Endometrial microvascular endothelial cells (primary cell): ENCODE results near the gene MARCHF9. TPM values are rescaled to one million over a fixed set of nuclear protein-coding genes. Genes with fewer than 3 reads are reported as not detected.

ENCODE experiments used
- in situ Hi-C: cut with HindIII; loops from 2 replicates; pipeline ENCODE4 v1.10.0; 2017; ENCODE audit warnings: low sequenced_read_pairs, low pct_unique_long_range_greater_than_20kb; ENCODE audit errors: inconsistent ontology term
- total RNA-seq: library from RNA; depleted of rRNA; stranded (reverse); fragments of >200 nt; gene quantifications from one replicate; pipeline ENCODE4 v1.2.3, GENCODE V29; 2015; ENCODE audit errors: inconsistent ontology term

MARCHF9 gene
- total RNA-seq, 1 donor from 2014 or later = 0.37 TPM

DNA sequence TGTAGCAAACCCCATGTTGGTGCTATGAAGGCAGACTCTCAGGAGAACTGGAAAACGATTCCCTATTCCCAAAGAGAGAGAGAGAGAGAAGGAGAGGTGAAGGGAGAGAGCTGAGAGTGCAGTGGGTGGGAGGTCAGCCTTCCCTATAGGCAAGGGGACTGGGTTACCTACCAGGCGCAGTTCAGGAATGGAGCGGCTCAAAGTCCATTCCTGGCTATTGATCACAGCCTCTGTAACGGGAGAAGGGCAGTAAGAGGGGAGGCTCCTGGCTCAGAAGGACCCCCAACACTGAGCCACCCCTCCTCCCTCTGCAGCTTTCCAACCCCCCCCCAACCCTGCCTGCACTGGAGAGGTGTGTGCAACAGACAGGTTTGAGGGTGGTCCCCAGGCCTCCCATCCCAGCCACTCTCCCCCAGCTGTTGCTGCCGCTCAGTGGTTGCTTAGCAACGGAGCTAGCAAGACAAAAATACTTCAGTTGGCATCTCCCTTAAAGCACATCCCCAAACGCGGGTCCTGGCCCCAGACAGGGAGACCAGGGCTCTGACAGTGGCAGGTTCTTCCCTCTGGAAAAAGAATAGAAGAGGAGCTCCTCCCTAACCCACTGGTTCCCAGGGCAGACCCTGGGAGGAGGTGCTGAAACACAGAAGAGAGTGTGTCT, 19.6 kb upstream of the MARCHF9 start:
- in situ Hi-C loops = no loop called here

DNA sequence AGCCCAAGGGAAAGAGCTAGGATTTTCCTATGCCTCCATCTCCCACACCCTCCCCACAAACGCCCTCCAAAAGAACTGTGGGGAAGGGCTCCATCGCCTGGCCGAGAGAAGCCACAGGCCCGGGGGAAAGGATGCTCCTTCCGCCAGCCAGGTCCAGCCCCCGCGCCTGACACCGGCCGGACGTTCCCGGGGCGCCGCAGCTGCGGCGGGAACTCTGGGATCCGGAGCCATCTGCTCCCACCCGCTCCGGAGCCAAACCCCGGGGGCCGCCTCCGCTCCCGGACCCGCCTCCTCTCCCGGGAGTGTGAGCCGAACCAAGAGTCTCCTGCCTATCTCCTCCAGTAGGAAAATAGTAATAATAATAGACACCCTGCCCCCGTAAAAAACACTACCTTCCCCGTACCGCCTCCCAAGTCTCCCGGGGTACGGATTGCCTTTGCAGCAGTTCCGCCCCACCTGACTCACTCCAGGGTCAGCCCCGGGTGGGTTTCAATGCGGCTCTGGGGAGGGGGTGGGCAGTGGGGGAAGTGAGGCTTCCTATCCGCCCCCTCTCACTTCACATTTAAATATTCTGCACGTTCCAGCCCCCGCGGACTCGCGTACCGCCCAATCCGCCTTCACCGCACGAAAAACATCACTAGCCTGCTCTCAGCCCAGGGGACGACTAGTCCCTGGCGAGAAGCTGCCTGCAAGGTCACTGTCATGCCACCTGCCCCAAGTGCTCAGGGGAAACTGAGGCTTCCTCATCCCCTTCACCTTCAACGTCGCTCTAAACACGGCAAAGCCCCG, 18.8 kb upstream of the MARCHF9 start:
- in situ Hi-C loops = no loop called here

DNA sequence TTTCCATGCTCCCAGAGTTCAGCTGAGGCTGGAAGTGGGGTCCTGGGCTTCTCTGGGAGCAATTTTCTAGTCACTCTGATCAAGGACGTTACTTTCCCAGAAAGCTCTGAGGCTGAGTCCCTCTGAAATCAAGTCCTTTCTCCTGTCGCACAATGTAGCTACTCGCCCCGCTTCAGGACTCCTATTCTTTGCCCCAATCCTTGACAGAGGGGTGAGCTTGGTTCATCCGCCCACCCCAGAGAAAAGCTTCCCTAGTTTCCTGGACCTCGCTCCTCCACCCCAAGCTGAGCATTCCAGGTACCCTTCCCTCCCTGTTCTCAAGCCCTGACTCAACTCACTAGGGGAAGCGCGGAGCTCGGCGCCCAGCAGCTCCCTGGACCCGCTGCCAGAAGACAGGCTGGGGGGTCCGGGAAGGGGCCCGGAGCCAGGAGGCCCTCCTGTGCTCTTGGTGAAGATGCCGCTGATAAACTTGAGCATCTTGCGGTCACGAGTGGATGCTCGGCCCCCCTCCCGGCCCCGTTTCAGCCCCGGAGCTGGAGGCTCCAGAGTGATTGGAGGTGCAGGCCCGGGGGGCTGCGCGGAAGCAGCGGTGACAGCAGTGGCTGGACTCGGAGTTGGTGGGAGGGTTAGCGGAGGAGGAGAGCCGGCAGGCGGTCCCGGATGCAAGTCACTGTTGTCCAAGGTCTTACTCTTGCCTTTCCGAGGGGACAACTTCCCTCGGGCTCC, 18.0 kb upstream of the MARCHF9 start:
- in situ Hi-C loops = no loop called here

DNA sequence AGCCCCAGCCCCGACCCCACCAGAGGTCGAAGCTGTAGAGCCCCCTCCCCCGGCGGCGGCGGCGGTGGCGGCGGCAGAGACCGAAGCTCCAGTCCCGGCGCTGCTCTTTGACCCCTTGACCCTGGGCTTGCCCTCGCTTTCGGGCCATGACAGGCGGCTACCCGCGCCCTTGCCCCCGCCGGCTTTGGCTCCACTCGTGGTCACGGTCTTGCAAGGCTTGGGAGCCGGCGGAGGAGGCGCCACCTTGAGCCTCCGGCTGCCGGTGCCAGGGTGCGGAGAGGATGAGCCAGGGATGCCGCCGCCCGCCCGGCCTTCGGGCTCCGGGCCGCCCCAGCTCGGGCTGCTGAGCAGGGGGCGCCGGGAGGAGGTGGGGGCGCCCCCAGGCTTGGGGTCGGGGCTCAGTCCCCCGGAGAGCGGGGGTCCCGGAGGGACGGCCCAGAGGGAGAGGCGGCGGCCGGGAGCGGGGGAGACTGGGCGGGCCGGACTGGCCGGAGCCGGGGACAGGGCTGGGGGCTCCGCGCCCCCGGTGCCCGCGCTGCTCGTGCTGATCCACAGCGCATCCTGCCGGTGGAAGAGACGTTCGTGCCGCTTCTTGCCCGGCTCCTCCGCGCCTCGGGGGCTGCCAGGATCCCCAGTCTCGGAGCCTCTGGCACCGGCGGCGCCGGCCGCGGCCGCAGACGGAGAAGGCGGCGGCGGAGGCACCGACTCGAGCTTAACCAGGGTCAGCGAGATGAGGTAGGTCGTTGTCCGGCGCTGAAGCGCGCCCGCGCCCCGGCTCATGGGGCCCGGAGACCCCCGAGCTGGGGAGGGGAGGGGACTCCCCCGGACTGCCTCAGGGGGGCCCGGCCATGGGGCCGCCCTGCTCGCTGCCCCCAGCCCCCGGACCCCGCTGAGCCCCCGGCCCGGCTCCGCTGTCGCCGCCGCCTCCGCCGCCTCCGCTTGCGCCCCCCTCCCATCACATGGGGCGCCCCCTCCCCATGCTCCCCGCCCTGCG, 17.1 kb upstream of the MARCHF9 start:
- in situ Hi-C loops = no loop called here

DNA sequence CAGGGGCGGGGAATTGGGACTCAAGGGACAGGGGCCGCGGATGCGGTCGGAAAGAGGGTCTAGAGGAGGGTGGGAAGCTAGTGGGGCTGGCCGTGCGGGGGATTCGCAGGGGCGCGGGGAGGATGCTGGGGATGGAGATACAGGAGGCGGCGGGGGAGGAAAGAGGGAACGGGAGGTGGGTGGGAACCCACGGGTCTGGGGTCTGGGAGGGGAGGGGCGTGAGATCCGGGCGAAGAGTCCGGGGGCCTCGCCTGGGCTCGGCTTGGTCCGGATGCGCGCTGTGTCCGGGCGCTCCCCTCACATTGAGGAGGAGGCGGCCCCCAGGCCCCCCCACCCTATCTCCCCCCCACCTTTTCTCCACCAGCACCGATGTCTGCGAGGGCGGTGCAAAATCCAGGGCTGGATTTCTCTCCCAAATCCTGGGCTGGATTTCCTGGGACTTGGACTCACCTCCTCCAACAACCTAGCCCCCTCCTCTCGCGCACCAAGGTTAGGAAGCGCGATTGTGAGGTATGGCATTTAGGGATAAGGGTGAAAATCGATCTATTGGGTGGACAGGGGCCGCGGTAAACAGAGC, 16.2 kb upstream of the MARCHF9 start, which contains the start of gene AGAP2:
AGAP2 (minus strand) TSS at position 82 of the 577 bp plus-strand sequence. CDS start 496 bp downstream, outside the sequence.
- in situ Hi-C loops = no loop called here

DNA sequence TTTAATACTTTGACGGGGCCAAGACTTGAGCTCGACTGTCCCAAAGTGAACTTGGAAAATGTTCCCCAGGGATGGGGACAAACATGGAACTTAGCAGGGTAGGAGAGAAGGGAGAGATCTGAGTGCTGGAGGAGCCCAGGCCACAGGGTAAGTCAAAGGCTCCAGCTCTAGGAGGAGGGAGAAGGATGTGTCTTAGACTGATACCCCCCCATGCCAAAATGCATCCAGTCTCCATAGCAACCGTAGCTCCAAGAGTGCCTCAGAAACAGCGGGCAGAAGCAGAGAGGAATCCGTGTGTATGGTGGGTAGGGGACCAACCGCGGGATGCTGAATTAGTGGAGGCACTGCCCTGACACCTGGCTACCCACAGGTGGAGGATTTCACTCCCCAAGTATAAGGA, 15.5 kb upstream of the MARCHF9 start:
- in situ Hi-C loops = no loop called here

DNA sequence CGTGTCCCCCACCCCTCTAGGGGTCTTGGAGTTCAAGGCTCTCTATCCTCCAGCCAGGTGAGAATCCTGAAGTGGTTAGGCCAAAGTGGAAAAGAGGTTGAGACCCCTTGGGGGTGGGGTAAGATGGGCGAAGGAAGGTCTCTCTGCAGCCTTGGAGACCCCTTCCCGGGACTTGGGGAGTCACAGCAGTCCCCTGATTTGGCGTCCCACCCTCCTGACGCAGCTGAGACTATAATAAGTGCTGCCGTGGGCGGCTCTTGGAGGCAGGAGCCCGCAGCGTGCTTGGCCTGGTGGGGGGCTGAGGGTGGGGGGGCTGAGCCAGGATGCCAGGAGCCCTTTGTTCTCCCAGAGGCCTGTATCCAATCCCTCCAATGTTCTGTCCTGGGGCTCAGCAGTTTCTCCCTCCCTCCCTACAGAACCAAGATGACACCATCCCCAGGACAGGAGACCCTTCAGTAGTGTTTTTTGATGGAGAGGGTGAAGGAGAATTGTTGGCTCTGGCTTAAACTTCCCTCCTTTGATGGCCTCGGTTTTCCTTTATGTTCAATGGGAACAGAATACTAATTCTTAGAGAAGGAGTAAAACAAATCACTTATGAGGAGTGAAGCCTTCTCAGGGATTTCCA, 14.9 kb upstream of the MARCHF9 start:
- in situ Hi-C loops = no loop called here

DNA sequence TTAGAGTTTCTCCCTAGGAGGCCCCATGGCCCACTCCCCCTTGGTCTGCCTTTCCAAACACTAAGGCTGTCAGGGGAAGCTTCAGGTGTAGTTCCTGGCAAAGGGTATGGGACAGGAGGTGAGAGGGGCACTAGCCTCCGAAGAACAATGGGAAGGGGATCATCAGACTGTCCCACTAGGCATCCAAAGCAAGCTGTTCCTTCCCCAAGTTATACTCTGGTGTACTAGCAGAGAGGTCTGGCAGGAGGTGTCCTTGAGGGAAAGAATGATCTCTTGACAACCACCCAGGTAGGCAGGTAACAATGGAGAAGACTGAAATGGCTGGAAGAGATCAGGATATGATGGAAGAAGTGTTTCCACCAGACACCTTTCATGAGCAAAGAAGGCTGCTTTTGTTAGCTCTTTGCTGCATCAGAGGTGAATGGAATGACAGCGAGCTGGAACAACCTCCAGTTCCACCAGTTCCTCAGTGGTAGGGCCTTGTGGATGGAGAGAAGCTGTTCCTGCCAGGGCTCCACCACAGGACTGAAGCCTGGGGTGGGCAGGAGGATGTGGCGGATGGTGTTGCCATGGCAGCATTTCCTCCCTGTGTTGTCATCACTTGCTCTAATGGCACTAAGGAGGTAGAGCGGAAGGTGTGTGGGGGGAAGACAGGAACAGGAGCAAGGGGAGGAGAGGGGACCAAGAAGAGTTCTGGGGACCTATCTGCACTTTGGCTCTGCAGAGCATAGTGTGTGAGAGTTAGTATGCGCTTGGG, 14.1 kb upstream of the MARCHF9 start:
- in situ Hi-C loops = no loop called here

DNA sequence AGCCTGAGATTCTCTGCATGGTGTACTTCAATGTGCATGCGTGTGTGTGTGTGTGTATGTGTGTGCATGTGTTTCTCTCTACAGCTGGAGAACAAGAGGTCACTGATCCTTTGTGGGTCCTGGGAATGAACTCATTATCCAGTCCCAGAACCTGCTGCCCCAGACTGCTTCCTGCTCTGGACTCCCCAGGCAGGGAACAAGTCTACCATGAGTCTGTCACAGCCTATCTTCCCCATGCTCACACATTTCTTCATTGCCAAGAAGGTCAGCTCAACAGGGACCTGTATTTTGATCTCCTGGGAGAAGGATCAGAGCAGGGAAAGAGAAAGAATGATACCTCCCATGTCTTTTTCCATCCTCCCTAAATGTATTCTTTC, 13.5 kb upstream of the MARCHF9 start:
- in situ Hi-C loops = no loop called here

DNA sequence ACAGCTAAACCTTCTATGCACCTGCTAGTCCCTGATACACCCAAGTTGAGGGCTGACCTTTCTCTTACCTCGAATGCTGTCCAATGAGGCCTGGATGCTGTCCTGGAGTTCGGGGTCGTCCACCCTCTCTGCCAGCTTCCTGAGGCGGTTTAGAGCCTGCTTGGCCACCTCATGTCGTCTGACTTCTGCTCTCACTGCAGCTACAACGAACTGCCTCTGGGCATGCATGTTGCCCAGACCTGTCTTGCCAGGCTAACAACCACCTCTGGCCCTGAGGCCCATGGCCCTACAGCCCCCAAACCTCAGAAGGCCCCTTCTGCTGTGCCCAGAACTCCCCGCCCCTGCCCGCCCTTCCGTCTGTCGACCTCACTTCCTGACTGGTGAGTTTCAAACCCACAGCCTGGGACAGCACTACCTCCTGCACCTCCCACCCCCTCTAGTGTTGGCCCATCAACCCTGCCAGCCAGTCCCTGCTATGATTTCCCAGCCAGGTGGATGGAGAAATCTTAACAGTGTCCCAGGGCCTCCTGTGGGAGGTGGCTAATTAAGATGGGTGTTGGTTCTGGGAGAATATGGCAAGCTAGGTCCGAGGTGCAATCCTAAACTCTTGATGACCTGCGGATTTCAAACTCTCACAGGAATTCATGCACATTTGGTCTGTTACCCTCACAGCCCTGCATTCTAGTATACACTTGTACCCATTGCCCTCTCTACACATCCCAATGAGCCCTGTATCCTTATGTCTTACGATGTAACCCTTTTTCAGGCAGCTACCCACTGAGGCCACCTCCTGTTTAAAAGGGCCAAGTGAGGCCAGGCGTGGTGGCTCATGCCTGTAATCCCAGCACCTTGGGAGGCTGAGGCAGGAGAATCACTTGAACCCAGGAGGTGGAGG, 12.8 kb upstream of the MARCHF9 start:
- in situ Hi-C loops = no loop called here

DNA sequence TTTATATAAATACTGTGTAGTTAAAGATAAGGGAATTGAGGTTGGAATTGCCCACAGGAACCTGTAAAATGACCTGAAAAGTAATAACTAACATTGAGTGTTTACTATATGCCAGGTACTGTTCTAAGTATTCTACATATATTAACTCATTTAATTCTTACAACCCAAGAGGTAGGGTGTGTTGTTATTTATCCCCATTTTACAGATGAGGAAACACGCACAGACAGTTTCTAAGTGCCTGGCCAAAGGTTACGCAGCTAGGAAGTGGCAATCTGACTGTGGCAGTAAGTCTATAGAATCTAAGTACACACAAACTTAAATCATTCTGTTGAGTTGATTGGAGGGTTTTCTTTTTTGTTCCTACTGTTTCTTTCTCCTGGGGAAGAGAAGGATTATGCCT, 11.1 kb upstream of the MARCHF9 start:
- in situ Hi-C loops = no loop called here

DNA sequence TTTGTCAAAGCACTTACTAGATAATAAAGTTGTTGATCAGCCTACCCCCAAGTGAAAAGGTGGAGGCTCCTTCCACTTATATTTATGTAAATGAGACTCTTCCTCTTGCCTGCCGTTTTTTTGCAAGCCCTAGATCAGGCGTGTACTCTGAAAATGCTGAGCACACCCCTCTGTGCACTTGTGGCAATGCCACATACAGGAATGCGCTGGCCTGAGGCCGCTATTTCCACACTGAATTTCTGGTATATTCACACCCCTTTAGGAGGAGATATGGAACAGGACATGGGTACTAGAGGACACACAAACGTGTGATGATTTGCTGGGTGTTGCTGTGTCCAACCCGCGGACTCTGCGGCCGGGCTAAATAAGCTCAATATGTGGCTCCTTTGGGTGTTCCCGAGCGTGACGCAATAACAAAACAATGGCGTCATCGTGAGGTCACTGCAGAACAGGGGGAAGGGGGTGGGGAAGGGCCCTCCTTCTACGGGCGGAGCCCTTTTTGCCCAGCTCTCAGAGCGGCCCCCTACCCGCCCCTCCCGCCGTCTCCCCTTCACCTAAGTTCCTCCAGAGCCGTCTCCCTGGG, 10.6 kb upstream of the MARCHF9 start:
- in situ Hi-C loops = no loop called here

DNA sequence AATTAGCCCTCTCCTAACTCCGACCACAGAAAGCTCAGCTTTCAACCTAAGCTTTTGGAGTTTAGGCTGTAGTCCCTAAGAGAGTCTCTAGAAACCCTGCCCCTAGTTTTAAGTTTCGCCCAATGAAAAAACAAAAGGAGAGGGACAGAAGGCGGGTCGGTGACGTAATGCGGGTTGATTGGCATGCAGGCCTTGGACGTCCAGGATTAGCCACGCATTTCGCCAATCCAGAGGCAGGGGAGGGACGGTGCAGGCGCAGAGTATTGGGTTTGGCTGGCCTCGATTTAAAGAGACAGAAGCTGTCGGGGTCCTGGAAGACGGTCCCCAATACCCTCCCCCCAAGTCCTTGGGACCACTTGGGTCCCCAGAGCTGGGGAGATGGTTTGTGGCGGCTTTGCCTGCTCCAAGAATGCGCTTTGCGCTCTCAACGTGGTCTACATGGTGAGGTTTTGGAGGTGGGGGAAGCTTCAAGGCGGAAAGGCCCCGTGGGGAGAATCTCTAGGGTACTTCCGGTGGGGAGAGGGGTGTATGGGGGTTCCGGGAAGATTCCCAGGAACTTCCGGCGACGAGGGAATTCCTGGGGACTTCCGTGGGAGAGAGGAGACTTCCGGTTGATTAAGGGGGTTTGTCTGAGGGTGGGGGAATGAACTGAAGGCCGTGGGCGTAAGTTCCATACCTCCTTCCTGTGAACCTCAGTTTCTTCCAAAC, 10.0 kb upstream of the MARCHF9 start, which contains the start of gene TSPAN31:
TSPAN31 (plus strand) TSS at position 263 of the 708 bp plus-strand sequence; CDS start at position 379, 116 bp downstream.
- in situ Hi-C loops = no loop called here

DNA sequence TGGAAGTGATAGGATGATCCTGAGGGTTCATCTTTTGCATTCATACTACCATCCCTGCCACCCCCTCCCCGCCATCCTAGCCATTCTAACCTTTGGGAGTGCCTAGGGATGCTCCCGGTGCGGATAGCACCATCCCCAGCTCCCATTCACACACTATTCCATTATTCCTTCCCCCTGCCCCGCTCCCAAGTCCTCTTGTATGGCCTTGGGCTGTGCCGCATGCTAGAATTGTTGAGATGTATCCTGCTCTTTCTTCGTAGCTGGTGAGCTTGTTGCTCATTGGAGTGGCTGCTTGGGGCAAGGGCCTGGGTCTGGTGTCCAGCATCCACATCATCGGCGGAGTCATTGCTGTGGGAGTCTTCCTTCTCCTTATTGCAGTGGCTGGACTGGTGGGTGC, 9.4 kb upstream of the MARCHF9 start:
- in situ Hi-C loops = no loop called here

DNA sequence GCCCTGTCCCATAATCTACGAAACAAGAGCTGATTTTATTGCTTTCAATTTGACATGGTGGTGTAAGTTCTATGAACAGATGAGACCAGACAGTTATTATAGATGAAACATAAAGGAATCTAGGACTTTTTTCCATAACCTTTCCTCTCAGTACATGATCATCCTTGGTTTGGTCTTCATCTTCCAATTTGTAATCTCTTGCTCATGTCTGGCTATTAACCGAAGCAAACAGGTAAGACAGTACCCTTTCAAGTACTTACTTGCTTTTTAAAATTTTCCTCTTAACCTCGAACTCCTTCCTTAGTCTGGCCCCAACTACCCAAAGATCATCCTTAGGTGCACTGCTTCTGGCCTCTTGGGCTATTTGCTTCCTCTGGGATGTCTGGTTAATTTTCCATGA, 8.9 kb upstream of the MARCHF9 start:
- in situ Hi-C loops = no loop called here
